HFF-Myc (cell line): Measurements from ENCODE around the gene RPL5.

Experiments
- DNase-seq: peaks from one replicate; pipeline ENCODE4 v3.0.0-alpha.2; 2011; ENCODE audit warnings: low read depth; ENCODE audit errors: extremely low read depth
- H3K4me3 ChIP-seq: replicated peaks from 2 replicates; pipeline ENCODE4 v1.5.1; 2011; ENCODE audit warnings: low read depth, mild to moderate bottlenecking, control low read depth, low read length
- CTCF ChIP-seq: IDR thresholded peaks from 2 replicates; pipeline ENCODE4 v1.5.1; 2012; ENCODE audit warnings: mild to moderate bottlenecking, low read depth, low read length, control low read depth; ENCODE audit errors: missing control alignments

RPL5 gene

GRCh38 chr1:92833840-92834239, 2.0 kb downstream of the RPL5 start:
- H3K4me3 ChIP-seq = peak overlapping the region; percentile 92
- no peak for DNase-seq
- TF ChIP-seq CTCF = no peak

GRCh38 chr1:92834617-92835016, 2.8 kb downstream of the RPL5 start:
- TF ChIP-seq CTCF = no peak
- no peak for DNase-seq
- peak overlapping the region; percentile 92 for H3K4me3 ChIP-seq

GRCh38 chr1:92837062-92837461, 5.2 kb downstream of the RPL5 start:
- H3K4me3 ChIP-seq = peak overlapping the region; percentile 92
- no peak for TF ChIP-seq CTCF
- DNase-seq = no peak

GRCh38 chr1:92838519-92838918, 6.7 kb downstream of the RPL5 start:
- no peak for DNase-seq
- peak overlapping the region; percentile 8; the same call in 1 of the 2 replicates for H3K4me3 ChIP-seq
- TF ChIP-seq CTCF = no peak

GRCh38 chr1:92839442-92839841, 7.6 kb downstream of the RPL5 start:
- no peak overlapping the region for H3K4me3 ChIP-seq
- DNase-seq = no peak
- no peak for TF ChIP-seq CTCF

GRCh38 chr1:92840600-92840999, 8.8 kb downstream of the RPL5 start:
- no peak overlapping the region for H3K4me3 ChIP-seq
- TF ChIP-seq CTCF = no peak
- no peak for DNase-seq
